ENCODE data around the gene SEZ6. TPM values are rescaled to one million over a fixed set of nuclear protein-coding genes. Genes with fewer than 3 reads are reported as not detected.

Gene SEZ6, protein sequence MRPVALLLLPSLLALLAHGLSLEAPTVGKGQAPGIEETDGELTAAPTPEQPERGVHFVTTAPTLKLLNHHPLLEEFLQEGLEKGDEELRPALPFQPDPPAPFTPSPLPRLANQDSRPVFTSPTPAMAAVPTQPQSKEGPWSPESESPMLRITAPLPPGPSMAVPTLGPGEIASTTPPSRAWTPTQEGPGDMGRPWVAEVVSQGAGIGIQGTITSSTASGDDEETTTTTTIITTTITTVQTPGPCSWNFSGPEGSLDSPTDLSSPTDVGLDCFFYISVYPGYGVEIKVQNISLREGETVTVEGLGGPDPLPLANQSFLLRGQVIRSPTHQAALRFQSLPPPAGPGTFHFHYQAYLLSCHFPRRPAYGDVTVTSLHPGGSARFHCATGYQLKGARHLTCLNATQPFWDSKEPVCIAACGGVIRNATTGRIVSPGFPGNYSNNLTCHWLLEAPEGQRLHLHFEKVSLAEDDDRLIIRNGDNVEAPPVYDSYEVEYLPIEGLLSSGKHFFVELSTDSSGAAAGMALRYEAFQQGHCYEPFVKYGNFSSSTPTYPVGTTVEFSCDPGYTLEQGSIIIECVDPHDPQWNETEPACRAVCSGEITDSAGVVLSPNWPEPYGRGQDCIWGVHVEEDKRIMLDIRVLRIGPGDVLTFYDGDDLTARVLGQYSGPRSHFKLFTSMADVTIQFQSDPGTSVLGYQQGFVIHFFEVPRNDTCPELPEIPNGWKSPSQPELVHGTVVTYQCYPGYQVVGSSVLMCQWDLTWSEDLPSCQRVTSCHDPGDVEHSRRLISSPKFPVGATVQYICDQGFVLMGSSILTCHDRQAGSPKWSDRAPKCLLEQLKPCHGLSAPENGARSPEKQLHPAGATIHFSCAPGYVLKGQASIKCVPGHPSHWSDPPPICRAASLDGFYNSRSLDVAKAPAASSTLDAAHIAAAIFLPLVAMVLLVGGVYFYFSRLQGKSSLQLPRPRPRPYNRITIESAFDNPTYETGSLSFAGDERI
- total RNA-seq: not detected
- not detected for polyA plus RNA-seq (ENCODE audit: insufficient read depth, low read depth, low replicate concordance)
- long read RNA-seq, donor 1: 0 reads
- long read RNA-seq, donor 2: 0 reads
- long read RNA-seq, donor 3: 0 reads
- long read RNA-seq, donor 4: 0 reads
- long read RNA-seq, donor 5: 0 reads
- long read RNA-seq, donor 6: 0 reads
- long read RNA-seq, donor 7: 0 reads
- long read RNA-seq, donor 8: 0 reads
- long read RNA-seq, donor 9: 0 reads
- long read RNA-seq, donor 10: 0 reads

DNA sequence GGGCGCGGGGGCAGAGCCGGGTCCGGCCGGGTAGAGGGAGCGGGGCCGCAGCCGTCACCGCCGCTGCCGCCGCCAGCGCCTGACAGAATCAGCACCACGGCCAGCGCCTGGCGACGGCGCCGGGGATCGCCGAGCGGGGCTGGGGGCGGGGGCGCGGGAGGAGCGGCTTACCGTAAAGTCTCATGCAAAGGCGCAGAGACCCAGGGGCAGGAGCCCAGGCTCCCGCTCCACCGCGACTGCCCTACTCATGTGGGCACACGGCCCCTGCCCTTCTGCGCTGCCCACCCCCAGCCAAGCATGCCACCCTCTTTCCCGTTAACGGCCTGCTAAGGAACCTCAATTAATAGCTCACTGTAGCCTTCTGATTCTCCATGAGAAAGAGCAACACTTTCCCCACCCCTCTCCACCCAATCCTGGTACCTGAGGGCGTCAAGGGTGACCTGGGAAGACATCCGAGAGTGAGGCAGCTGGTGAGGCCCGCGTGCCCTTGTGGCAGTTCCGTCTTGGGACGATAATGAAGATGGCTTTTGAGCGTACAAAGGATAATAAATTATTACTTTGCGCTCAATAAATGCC is at the start of gene SEZ6:
SEZ6 (minus strand) TSS at position 98 of the 576 bp plus-strand sequence. CDS start 164 bp downstream, outside the sequence.
- Histone ChIP-seq H3K36me3 (ENCODE audit: control insufficient read depth in 2 of 3, insufficient read depth in 3 of 3, low read length in 3 of 3) (no peaks in the 10 kb centered on the region), H3K27me3 (ENCODE audit: control insufficient read depth, insufficient read depth, low read length) (peaks cover 10% of the 10 kb centered on the region), H3K4me3 (ENCODE audit: low read length in 3 of 3) (no peak within 1 kb of the TSS), H3K27ac (ENCODE audit: low read depth in 2 of 2, low read length in 2 of 2) (no peak within 1 kb of the TSS), H3K9me3 (ENCODE audit: control insufficient read depth in 2 of 3, insufficient read depth in 1 of 3, low read length in 3 of 3) (no peaks in the 10 kb centered on the region), H3K9ac (ENCODE audit: low read length in 3 of 3) (no peak within 1 kb of the TSS), H3K4me1 (ENCODE audit: control insufficient read depth in 2 of 3, insufficient read depth in 2 of 3, low read depth in 1 of 3, low read length in 3 of 3) (peaks cover 0 to 4% (median 0%) of the 10 kb centered on the region in 3 donors)
- no peak for FAIRE-seq
- intact Hi-C loops (cut with DNase I): no loop called here
- TF ChIP-seq, protein P1, sequence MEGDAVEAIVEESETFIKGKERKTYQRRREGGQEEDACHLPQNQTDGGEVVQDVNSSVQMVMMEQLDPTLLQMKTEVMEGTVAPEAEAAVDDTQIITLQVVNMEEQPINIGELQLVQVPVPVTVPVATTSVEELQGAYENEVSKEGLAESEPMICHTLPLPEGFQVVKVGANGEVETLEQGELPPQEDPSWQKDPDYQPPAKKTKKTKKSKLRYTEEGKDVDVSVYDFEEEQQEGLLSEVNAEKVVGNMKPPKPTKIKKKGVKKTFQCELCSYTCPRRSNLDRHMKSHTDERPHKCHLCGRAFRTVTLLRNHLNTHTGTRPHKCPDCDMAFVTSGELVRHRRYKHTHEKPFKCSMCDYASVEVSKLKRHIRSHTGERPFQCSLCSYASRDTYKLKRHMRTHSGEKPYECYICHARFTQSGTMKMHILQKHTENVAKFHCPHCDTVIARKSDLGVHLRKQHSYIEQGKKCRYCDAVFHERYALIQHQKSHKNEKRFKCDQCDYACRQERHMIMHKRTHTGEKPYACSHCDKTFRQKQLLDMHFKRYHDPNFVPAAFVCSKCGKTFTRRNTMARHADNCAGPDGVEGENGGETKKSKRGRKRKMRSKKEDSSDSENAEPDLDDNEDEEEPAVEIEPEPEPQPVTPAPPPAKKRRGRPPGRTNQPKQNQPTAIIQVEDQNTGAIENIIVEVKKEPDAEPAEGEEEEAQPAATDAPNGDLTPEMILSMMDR (IDR thresholded peaks at IDR 0.05; ENCODE audit: borderline replicate concordance, extremely low read depth, insufficient read depth): no peak
- peak; percentile 86 to 93 (median 89) for DNase-seq

DNA sequence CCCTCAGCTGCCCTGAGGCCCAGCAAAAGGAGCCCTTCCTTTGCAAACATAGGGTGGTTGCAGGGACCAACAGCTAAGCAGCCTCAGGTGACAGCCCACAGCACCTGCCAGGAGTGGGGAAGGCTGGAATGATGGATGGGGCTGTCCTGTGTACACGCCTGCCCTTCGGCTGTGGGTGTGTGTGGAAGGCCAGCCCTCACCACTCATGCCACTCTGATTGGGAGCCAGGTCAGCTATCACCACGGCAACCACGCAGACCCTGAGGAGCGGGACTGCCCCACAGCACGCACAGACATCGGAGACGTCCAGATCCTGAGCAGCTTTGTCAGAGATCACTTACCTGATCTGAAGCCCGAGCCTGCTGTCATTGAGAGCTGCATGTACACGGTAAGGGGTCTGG is 49.0 kb upstream of the SEZ6 start:
- TF ChIP-seq, protein P1 (IDR thresholded peaks at IDR 0.05; ENCODE audit: borderline replicate concordance, extremely low read depth, insufficient read depth): no peak

DNA sequence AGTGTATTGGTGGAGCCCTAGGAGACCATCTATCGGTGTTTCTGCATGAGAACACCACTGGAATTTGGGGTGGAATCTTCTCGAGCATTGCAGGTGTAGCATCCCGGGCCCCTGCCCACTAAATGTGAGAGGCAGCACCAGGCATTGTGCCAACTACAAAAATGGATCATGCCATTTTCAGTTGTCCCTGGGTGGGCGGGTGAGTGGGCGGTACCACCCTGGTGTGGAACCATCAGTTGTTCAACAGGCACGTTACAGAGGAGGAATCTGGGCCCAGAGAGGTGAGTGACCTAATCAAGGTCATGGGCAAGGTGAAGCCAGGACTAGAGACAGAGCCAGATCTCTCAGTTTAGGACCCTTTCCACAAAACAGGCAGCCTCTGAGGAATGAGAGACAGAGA is 45.9 kb upstream of the SEZ6 start:
- intact Hi-C loops (cut with DNase I): no loop called here
- Histone ChIP-seq H3K27me3 (ENCODE audit: control insufficient read depth, insufficient read depth, low read length) (no peaks in the 10 kb centered on the region), H3K9me3 (ENCODE audit: control insufficient read depth in 2 of 3, insufficient read depth in 1 of 3, low read length in 3 of 3) (no peaks in the 10 kb centered on the region), H3K36me3 (ENCODE audit: control insufficient read depth in 2 of 3, insufficient read depth in 3 of 3, low read length in 3 of 3) (peaks cover 0 to 2% (median 0%) of the 10 kb centered on the region in 3 donors), H3K9ac (ENCODE audit: low read length in 3 of 3) (no peak overlapping the region), H3K27ac (ENCODE audit: low read depth in 2 of 2, low read length in 2 of 2) (no peak overlapping the region), H3K4me3 (ENCODE audit: low read length in 3 of 3) (no peak overlapping the region), H3K4me1 (ENCODE audit: control insufficient read depth in 2 of 3, insufficient read depth in 2 of 3, low read depth in 1 of 3, low read length in 3 of 3) (peaks cover 0 to 2% (median 0%) of the 10 kb centered on the region in 3 donors)
- TF ChIP-seq, protein P1 (IDR thresholded peaks at IDR 0.05; ENCODE audit: borderline replicate concordance, extremely low read depth, insufficient read depth): no peak
- FAIRE-seq (no peak), DNase-seq (no peak)

More for the DNA sequence above, 49.0 kb upstream of the SEZ6 start:
- H3K36me3 ChIP-seq (ENCODE audit: control insufficient read depth in 2 of 3, insufficient read depth in 3 of 3, low read length in 3 of 3): peaks cover 0 to 5% (median 2%) of the 10 kb centered on the region in 3 donors
- H3K9ac ChIP-seq (ENCODE audit: low read length in 3 of 3): no peak overlapping the region
- intact Hi-C loops (cut with DNase I): no loop called here
- peaks cover 0 to 2% (median 0%) of the 10 kb centered on the region in 3 donors for H3K4me1 ChIP-seq (ENCODE audit: control insufficient read depth in 2 of 3, insufficient read depth in 2 of 3, low read depth in 1 of 3, low read length in 3 of 3)
- no peaks in the 10 kb centered on the region for H3K9me3 ChIP-seq (ENCODE audit: control insufficient read depth in 2 of 3, insufficient read depth in 1 of 3, low read length in 3 of 3)
- DNase-seq (peak in 4 of 5 donors; percentile 50 to 76 (median 64)), FAIRE-seq (no peak)
- no peak overlapping the region for H3K27ac ChIP-seq (ENCODE audit: low read depth in 2 of 2, low read length in 2 of 2)
- H3K4me3 ChIP-seq (ENCODE audit: low read length in 3 of 3): no peak overlapping the region
- H3K27me3 ChIP-seq (ENCODE audit: control insufficient read depth, insufficient read depth, low read length): no peaks in the 10 kb centered on the region
